Tibial nerve (tissue), 4 donors: Measurements from ENCODE around the gene SLC1A7.

Experiments used
- EP300 ChIP-seq, 2 donors: sonication (generic); formaldehyde crosslinking; IDR thresholded peaks; one replicate each; pipeline ENCODE4 v1.6.1; 2017; ENCODE audit warnings: antibody characterized with exemption in 2 of 2, mild to moderate bottlenecking in 1 of 2
- POLR2A ChIP-seq, 2 donors: fragments of 450-650 bp; IDR thresholded peaks; one replicate each; pipeline ENCODE4 v1.6.1; 2017; ENCODE audit warnings: antibody characterized with exemption in 2 of 2, mild to moderate bottlenecking in 2 of 2, moderate library complexity in 2 of 2
- TF ChIP-seq, protein P1 (sequence below), 5 experiments: fragments of 200-600 bp in 3 of 5; fragments of 450-650 bp in 2 of 5; sonication (generic) in 3 of 5; IDR thresholded peaks; one replicate each; pipeline ENCODE4 v1.5.1; 2016 to 2019; ENCODE audit warnings: antibody characterized with exemption in 5 of 5, mild to moderate bottlenecking in 3 of 5, moderate library complexity in 2 of 5

DNA sequence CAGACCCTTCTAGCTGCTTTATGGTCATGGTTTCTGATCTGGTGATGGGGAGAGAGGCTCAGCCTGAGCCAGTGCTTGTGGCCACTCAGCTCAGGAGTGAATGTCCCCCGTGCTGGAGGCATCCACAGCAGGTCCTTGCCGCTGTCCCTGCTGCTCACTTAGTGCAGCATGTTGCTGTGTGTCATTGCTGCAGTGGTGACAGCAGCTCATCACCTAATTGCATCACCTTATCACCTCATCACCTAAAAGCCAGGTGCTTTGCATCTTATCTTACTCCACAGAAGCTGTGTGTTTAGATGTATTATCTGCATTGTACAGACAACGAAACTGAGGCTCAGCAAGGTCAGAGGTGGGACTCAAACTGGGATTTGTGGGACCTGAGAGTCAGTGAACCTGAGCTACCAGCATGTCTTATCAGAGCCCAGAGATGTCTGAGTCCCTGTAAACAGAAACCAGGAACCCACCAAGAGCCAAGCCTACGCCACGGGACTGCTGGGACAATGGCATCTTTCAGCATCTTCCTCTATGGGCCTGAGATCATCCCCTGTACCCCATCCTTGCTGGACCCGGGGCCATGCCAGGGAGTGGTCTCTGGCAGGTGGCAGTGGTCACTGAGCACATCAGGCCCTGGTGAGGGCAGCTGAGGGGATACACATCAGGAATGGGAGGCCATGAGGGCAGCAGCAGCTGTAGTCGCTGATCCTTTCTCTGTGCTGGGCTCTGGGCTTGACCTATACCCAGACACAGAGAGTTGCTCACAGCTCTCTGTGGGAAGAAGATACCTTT is 73.9 kb downstream of the SLC1A7 start:
- TF ChIP-seq POLR2A (IDR thresholded peaks at IDR 0.05) (no peak), EP300 (IDR thresholded peaks at IDR 0.05) (no peak)
- TF ChIP-seq, protein P1, sequence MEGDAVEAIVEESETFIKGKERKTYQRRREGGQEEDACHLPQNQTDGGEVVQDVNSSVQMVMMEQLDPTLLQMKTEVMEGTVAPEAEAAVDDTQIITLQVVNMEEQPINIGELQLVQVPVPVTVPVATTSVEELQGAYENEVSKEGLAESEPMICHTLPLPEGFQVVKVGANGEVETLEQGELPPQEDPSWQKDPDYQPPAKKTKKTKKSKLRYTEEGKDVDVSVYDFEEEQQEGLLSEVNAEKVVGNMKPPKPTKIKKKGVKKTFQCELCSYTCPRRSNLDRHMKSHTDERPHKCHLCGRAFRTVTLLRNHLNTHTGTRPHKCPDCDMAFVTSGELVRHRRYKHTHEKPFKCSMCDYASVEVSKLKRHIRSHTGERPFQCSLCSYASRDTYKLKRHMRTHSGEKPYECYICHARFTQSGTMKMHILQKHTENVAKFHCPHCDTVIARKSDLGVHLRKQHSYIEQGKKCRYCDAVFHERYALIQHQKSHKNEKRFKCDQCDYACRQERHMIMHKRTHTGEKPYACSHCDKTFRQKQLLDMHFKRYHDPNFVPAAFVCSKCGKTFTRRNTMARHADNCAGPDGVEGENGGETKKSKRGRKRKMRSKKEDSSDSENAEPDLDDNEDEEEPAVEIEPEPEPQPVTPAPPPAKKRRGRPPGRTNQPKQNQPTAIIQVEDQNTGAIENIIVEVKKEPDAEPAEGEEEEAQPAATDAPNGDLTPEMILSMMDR (IDR thresholded peaks at IDR 0.05), result no peak
